ENCODE measurements around the gene BIRC3. TPM values are rescaled to one million over a fixed set of nuclear protein-coding genes. Genes with fewer than 3 reads are reported as not detected.

BIRC3 gene
- total and polyA plus RNA-seq, 3 donors from 2014 or later = 6.2 to 10.9 (median 6.4) TPM

- no peaks in the 10 kb centered on the region for H3K9me3 ChIP-seq
- H3K4me3 ChIP-seq = no peak overlapping the region
- H3K36me3 ChIP-seq (ENCODE audit: low read depth, missing control alignments) = no peaks in the 10 kb centered on the region
- H3K27me3 ChIP-seq = no peaks in the 10 kb centered on the region
- peaks cover 11% of the 10 kb centered on the region for H3K4me1 ChIP-seq
- intact Hi-C loops (cut with DNase I; ENCODE audit: low total_unique reads) = no loop called here
- TF ChIP-seq CTCF (IDR thresholded peaks at IDR 0.05) = no peak
- no peak for TF ChIP-seq POLR2A (IDR thresholded peaks at IDR 0.05)
- H3K27ac ChIP-seq = no peak overlapping the region
- no peak for DNase-seq
These were observed 9.6 kb upstream of the BIRC3 start for GRCh38 chr11:102307727-102308038.

- WGBS, 2 donors = 56 to 72% methylated on average over 25 of the region's 25 CpGs
- peaks cover 11% of the 10 kb centered on the region for H3K4me1 ChIP-seq
- intact Hi-C loops (cut with DNase I; ENCODE audit: low total_unique reads) = no loop called here
- no peaks in the 10 kb centered on the region for H3K27me3 ChIP-seq
- TF ChIP-seq POLR2A (IDR thresholded peaks at IDR 0.05) = no peak
- TF ChIP-seq CTCF (IDR thresholded peaks at IDR 0.05) = peak in 1 of 3 experiments; percentile 21
- H3K9me3 ChIP-seq = no peaks in the 10 kb centered on the region
- peak; percentile 43 for DNase-seq
- no peak overlapping the region for H3K27ac ChIP-seq
- H3K4me3 ChIP-seq = peak overlapping the region in 1 of 2 donors; percentile 14
- H3K36me3 ChIP-seq (ENCODE audit: low read depth, missing control alignments) = no peaks in the 10 kb centered on the region
These were observed 7.4 kb upstream of the BIRC3 start for GRCh38 chr11:102309621-102310541.

- intact Hi-C loops (cut with DNase I; ENCODE audit: low total_unique reads) = no loop called here
- DNase-seq = no peak
- Histone ChIP-seq H3K4me3 (peak overlapping the region in 1 of 2 donors; percentile 16), H3K36me3 (ENCODE audit: low read depth, missing control alignments) (no peaks in the 10 kb centered on the region), H3K9me3 (no peaks in the 10 kb centered on the region), H3K27ac (peak overlapping the region; percentile 90 to 91), H3K27me3 (no peaks in the 10 kb centered on the region), H3K4me1 (no peaks in the 10 kb centered on the region)
- no peak for TF ChIP-seq CTCF (IDR thresholded peaks at IDR 0.05)
- no peak for TF ChIP-seq POLR2A (IDR thresholded peaks at IDR 0.05)
- 23 to 29% methylated on average over 2 of the region's 2 CpGs for WGBS, 2 donors
These were observed 4.6 kb upstream of the BIRC3 start for GRCh38 chr11:102312667-102313066.

GRCh38 chr11:102313238-102313940, 3.9 kb upstream of the BIRC3 start:
- TF ChIP-seq CTCF (IDR thresholded peaks at IDR 0.05) (no peak), POLR2A (IDR thresholded peaks at IDR 0.05) (no peak)
- 48 to 58% methylated on average over 4 of the region's 4 CpGs for WGBS, 2 donors
- Histone ChIP-seq H3K4me3 (peak overlapping the region in 1 of 2 donors; percentile 16), H3K27ac (peak overlapping the region; percentile 90 to 91), H3K4me1 (no peaks in the 10 kb centered on the region), H3K27me3 (no peaks in the 10 kb centered on the region), H3K36me3 (ENCODE audit: low read depth, missing control alignments) (no peaks in the 10 kb centered on the region), H3K9me3 (no peaks in the 10 kb centered on the region)
- DNase-seq = no peak
- intact Hi-C loops (cut with DNase I; ENCODE audit: low total_unique reads) = no loop called here

All from testis (tissue), 3 donors.